Activated T-helper 1 cell treated with Interleukin-2 at 50 U/mL for 16 hours (primary cell): ENCODE measurements around the gene ZNF490.
"Not testable (repeated sequence)": the region's sequence is repeated elsewhere in the genome, so short reads cannot be mapped to it uniquely, and the experiment has no call there.

Experiments
- DNase-seq: peaks from one replicate; pipeline ENCODE4 v3.0.0-alpha.2; 2020; ENCODE audit warnings: low read depth

ZNF490 gene

DNA sequence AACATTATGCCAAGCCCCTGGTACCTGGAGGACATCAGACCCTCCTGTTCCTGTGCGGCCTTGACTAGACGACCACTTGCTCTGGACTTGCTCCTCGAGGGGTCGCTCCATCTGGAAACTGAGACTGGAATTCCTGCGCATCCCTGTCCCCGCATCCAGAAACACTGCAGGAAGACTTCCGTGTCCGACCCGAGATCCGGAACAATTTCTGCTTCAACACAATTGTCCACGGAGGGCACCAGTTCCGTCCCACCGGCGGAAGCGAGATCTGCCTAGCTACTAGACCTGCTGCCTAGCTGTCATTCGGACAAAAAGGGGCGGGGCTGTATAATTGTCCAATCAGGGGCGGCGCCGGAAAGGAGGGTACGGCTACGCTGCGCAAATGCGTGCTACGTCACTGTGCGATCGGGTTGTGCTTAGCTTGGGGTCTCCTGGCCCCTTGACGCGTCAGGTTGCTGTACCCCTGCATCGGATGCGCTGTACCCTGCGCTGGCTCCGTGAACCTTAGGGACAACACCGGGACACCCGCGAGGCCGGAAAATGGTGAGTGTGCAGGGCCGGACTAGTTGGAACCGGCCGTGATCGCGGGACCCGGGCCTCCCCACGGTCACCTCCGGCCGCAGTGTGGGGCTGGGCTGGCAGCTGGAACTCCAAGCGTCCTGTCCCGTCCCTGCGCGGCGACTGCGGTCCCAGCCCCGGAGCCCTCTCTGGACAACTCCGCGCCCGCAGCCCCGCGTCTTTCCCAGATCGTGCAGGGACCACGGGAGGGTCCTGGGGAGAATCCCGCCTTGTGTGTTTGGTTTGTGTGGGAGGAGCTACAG, at the start of gene ZNF490, which contains the start of gene ZNF791:
Gene ZNF490 (minus strand): TSS at position 274 of the 821 bp plus-strand sequence. CDS start 133 bp downstream, at position 141.
Gene ZNF791 (plus strand): TSS at position 381 of the 821 bp plus-strand sequence. CDS start 160 bp downstream, at position 541.
- peak; percentile 88 for DNase-seq

DNA sequence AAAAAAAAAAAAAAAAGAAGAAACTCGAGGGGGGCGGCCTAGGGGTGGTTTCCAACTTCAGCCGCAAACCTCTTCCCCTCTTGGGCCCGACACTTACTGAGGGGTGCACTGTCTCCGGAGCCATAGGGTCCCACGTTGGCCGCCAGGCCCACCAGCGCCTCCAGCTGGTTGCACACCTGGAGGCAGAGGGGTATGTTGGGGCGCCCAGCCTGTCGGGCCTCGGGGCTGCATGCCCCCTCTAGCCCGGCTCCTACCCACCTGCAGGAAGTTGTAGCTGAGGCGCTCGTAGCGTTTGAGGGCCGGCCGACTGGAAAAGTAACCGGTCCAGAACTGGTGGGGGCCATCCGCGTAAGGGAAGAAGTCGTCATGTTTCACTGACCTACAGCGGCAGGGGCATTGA, 47.4 kb upstream of the ZNF490 start:
- DNase-seq: no peak

DNA sequence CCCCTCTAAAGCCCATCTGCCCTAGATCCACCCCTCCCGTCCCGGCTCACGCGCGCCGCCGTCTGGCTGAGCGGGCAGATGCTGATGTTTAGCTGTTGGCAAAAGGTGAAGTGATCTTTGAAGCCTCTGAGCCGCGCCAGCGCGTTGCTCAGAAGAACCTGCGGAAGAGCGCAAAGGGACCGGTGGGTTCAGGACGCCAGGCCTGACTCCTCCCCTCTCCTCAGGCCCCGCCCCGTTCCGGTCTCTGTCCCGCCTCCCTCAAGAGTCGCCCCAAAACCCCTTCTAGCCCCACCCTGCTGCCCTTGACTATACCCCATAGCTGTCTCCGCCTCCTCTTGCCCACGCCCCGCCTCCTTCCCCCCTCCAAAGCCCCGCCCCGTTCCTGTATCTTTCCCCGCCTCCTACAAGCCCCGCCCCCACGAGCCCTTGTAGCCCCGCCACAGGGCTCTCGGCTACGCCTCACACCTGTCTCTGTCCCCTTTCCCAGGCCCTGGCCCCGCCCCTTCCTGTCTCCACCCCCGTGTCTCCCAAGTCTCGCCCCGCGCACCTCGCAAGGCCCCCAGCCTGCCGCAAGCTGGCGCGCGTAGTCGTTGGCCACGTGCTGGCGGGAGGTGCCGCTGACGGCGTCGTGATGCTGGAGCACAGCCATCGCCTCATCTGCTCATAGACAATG, 46.4 kb upstream of the ZNF490 start:
- no peak for DNase-seq

DNA sequence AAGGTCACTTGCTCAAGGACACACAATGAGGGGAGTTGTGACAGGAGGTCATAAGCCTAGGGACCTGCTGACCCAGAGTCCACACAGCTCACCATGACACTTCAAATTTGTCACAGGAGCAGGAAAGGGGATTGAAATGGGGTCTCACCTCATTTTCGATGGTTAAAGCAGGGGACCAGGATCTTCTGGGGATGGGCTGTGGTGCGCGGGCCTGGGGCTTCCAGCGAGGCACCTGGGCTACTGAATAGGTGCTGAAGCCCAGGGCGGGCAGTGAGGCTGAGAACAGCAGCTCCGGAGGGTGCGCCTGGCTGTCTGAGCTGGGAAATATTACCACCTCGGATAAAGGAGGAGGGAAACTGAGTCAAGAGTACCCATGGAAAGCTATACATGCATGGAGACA, 44.9 kb upstream of the ZNF490 start:
- no peak for DNase-seq

DNA sequence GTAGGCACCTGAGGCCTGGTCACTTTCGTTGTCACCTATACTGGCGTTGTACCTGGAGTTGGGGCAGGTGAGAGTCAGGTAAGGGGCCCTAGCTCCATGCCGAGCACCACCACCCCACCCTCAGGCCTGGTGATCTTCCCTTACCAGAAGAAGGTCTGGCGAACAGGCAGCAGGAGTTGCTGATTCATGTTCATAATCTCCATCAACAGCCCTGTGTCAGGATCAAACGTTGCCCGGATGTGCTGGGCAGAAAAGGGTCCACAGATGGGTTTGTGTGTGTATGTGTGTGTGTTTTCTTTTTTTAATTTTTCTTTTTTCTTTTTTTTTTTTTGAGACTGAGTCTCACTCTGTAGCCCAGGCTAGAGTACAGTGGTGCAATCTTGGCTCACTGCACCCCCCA, 41.6 kb upstream of the ZNF490 start:
- DNase-seq: no peak

DNA sequence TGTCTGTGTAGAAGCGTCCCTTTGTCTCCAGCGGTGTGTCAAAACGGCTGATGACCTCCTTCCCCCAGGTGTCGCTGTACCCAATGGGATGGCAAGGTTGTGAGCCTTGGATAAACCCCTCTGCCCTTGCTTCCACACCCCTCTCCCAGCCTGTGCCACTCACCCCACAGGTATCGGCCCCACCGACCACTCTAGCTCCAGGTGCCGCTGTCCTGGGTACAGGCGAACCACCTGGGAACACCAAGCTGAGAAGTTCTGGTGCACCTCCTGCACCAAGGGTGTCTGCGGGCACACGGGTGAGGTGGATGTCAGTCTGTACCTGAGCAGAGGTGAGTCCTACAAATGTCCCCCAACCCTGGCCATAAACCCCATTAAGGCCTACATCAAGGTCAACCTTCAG, 39.3 kb upstream of the ZNF490 start:
- no peak for DNase-seq

DNA sequence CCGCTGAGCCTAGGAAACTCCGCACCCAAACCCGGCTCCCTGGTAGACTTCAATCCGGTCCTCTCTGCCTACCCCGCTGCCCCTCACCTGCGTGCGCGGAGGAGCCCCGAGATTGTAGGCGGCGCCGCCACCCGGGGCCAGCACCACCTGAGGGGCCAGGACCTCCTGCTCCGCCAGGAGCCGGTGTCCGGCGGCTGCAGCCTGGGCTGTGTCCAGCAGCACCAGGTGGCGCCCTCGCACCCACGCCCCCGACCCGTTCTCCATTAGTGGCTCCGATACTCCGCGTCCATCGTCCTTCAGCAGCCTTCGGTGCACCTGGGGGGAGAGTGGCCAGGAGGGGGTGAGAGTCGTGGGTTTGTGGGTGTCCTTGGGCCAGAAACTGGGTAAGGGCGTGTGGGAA, 37.5 kb upstream of the ZNF490 start:
- DNase-seq: no peak

DNA sequence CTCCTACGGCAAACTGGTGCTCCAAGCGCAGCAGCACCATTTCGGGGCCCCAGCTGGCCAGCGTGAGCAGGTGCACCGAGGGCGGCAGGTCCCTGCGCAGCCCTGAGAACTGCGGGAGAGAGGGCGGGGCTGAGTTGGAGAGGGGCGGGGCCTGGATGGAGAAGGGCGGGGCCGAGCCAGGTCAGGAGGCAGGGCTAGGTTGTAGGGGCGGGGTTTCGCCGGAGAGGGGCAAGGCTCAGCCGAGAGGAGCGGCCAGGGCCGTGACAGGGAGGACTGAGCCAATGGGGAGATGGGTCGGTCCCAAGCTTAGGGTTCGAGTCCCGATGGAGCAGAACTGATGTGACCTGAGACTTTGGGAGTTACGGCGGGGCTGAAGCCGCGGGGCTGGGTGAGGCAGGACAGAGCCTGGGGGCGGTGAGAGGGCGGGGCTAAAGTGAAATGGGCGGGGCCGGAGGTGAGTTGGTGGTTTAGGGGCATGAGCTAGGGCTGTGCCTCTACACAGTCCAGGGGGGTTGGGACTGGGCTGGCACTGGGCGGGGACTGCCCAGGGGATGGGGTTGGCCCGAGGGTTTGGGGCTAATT, 37.0 kb upstream of the ZNF490 start:
- no peak for DNase-seq

DNA sequence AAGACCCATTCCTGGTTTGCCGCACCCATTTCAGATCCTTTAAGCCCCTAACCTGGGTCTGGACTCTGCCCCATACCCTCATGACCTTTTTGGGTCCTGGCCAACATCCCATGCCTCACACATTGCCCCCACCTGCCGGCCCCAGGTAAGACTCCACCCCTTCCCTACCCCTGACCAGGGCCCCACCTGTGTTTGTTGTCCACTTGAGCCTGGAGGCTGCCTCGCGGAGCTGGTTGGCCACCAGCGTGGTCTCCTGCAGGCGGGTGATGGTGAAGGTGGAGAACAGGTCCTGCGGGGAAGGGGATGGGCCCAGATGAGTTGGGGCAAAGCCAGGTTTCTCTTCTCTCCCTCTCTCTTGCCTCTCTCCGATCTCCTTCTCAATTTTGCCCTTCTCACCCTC, 36.4 kb upstream of the ZNF490 start:
- no peak for DNase-seq

DNA sequence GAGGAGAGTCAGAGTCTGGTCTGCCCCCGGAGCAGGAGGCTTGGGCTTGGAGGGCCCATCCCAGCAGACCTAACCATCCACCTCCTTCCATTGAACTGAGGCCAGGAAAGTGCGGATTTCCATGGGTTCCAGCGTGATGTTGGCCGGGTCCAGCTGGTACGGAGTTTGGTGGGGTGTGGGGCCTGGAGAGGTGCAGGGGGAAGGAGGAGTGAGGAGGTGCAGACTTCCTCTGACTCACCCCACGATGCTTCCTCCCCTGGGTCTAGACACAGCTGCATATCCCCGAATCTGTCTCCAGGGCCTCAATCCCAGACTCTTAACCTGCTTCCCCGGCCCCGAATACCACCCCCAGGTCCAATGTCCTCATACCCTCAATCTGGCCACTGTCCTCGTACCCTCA, 35.9 kb upstream of the ZNF490 start:
- DNase-seq: no peak

DNA sequence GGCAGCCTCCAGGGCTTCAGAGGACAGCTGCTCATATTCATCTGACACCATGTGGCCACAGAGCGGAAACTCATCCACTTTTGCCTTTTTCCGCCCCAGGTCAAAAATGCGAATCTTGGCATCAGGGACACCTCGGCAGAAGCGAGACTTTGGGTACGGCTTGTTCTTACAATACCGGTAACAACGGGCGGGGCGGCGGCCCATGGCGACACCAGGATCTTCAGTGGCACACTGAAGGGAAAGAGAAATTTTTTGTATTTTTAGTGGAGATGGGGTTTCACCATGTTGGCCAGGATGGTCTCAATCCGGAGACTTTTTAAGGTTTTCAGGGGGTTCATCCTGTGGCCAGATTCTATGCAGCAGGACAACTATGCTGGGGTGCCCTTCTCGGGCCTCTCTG, 33.1 kb upstream of the ZNF490 start:
- DNase-seq: not testable (repeated sequence)

DNA sequence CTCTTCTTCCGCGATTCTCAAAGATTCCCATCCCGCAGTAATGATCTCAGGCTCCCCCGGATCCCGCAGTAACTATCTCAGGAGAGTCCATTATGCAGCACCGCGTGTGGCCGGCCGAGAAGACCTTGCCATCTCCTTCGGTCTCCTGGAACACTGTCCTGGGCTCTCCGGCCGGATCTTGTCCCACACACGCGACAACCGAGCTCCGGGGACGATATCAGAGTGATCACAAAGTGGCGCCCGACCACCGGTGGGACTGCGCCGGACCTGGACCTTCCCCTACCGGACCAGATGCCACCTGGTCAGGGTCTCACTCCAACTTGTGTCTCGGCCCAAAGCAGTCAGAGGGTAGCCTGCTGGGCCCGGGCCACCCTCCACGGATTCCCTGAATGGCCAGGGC, 31.9 kb upstream of the ZNF490 start:
- DNase-seq: no peak

DNA sequence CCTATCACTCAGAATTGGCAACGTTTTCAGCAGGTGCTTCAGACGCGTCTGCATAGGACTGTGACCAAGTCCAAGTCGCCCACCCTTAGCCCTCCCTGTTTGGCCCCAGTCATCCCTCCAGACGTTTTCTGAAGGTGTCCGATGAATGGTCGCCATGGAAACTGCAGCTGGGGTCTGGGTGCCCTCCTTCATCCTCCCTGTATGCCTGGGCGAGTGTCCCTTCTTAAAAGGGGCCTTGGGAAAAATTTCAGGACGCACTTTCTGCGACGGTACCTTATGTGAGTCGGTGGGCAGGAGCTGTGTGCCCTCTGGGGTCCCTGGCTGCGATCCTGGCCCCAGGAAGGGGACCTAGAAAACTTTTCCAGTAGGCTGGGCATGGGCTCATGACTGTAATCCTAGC, 30.8 kb upstream of the ZNF490 start:
- no peak for DNase-seq

DNA sequence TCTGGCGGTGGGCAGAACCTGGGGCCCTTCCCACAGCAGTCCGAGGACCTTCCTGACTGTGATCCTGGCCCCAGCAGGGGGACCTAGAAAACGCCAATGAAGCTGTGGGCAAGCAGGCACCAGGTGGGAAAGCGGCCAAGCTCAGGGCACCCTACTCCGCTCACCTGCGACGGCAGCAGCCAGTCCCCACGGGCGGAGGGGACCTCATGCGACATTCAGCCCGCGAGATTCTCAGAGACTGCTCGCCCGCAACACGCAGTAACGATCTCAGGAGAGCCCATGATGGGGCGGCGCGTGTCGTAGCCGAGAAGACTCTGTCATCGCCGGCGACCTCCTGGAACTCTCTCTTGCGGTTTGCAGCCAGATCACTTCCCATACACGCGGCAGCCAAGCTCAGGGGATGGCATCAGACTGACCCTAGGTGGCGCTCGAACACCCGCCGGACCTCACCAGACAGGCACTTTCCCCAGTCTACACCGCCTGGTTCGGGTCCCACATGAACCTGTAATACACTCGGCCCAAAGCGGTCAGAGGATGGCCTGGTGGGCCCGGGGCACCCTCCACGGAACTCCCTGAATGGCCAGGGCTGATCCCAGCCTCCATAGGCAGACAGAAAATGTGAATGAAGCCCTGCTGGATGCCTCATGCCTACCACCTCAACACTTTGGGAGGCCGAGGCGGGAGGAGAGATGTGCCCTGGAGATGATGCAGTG, 29.4 kb upstream of the ZNF490 start:
- peak; percentile 68 for DNase-seq

DNA sequence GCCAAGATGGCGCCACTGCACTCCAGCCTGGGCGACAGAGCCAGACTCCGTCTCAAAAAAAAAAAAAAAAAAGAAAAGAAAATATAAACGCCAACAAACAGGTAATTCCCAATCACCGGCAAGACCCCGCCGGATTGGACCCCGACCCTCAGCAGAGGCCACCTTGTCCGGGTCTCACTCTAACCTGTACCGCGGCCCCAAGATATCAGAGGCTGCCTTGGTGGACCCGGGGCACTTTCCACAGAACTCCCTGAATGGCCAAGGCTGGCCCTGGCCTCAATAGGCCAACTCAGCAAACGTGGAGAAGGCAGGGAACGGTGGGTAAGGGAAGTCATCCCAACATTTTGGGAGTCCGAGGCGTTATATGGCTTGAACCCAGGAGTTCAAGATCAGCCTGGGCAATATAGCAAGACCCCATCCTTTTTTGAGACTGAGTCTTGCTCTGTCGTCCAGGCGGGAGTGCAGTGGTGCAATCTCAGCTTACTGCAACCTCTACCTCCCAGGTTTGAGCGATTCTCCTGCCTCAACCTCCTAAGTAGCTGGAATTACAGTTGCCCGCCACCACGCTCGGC, 28.1 kb upstream of the ZNF490 start:
- no peak for DNase-seq

DNA sequence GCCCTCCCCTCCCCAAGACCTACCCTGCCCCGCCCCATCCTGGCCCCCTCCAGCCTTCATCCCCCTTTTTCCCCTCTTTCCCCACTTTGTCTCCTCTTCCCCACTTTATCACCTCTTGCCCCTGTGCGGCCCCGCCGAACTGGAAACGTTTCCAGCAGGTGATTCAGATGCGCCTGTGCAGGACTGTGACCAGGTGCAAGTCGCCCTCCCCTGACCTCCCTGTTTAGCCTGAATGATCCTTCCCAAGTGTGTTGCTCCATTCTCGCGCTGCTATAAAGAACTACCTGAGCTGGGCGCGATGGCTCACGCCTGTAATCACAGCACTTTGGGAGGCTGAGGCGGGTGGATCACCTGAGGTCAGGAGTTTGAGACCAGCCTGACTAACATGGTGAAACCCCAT, 26.0 kb upstream of the ZNF490 start:
- no peak for DNase-seq

DNA sequence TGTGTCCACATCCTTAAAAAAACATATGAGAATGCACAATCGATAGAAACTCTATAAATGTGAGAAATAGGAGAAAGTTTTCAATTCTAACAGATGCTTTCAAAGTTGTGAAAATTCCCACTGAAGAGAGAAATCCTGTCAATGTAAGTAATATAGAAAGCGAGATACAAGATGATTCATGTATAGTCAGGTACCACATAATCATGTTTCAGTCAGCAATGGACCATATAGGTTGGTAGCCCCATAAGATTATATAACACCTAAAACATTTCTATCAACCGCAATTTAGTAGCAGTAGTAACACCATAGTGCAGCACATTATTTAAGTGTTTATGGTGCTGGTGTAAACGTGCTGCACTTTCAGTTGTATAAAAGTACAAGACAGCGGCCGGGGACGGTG, 18.6 kb upstream of the ZNF490 start:
- DNase-seq: no peak

DNA sequence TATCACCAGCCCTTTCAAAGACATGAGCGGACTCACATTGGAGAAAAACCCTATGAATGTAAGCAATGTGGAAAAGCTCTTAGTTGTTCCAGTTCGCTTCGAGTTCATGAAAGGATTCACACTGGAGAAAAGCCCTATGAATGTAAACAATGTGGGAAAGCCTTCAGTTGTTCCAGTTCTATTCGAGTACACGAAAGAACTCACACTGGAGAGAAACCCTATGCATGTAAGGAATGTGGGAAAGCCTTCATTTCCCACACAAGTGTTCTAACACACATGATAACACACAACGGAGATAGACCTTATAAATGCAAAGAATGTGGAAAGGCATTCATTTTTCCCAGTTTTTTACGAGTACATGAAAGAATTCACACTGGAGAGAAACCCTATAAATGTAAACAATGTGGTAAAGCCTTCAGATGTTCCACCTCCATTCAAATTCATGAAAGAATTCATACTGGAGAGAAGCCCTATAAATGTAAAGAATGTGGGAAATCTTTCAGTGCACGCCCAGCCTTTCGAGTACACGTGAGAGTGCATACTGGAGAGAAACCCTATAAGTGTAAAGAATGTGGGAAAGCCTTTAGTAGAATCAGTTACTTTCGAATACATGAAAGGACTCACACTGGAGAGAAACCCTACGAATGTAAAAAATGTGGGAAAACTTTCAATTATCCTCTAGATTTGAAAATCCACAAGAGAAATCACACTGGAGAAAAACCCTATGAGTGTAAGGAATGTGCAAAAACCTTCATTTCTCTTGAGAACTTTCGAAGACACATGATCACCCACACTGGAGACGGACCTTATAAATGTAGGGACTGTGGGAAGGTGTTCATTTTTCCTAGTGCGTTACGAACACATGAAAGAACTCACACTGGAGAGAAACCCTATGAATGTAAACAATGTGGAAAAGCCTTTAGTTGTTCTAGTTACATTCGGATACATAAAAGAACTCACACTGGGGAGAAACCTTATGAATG, 17.7 kb upstream of the ZNF490 start:
- no peak for DNase-seq

DNA sequence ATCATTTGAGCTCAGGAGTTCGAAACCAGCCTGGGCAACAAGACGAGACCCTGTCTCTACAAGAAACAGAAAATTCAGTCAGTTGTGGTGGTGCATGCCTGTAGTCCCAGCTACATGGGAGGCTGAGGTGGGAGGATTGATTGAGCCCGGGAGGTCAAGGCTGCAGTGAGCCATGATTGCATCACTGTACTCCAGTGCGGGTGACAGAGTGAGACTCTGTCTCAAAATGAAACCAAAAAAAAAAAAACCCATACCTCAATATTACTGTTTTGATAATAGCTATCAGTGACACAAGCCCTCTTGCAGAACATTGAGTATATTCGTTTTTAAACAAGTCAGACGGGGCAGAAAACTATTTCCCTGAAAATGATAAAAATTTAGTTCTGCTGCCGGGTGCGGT, 16.3 kb upstream of the ZNF490 start:
- no peak for DNase-seq

DNA sequence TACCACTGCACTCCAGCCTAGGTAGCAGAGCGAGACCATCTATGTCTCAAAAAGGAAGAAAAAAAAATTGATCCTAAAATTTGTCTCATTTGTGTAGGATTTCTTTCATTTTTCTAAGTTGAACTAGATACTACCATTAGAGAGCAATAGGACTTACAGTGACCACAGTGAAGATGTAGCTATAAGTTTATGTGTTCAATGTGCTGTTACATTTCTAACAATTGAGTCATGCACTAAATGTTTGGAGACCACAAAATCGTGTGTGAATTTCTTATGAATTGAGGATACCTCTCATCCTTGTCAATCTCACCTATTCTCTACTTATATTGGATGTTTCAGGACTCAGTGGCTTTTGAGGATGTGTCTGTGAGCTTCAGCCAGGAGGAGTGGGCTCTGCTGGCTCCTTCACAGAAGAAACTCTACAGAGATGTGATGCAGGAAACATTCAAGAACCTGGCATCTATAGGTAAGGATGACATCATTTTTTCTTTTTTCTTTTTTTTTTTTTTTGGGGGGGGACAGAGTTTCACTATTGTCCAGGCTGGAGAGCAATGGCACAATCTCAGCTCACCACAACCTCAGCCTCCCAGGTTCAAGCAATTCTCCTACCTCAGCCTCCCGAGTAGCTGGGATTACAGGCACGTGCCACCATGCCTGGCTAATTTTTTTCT, 12.9 kb upstream of the ZNF490 start:
- DNase-seq: no peak
